Measurements from ENCODE around the gene PRDM10. TPM values are rescaled to one million over a fixed set of nuclear protein-coding genes. Genes with fewer than 3 reads are reported as not detected.
"Not testable (repeated sequence)": the region's sequence is repeated elsewhere in the genome, so short reads cannot be mapped to it uniquely, and the experiment has no call there.

PRDM10 gene
- total RNA-seq, 1 donor from 2014 or later = 14.6 TPM

GRCh38 chr11:129959687-129960086 lies 42.9 kb downstream of the PRDM10 start:
- no peaks in the 10 kb centered on the region for H3K27me3 Mint-ChIP-seq
- DNase-seq = no peak
- H3K4me3 Mint-ChIP-seq = no peak overlapping the region
- no peak overlapping the region for H3K27ac Mint-ChIP-seq
- H3K9me3 Mint-ChIP-seq = no peaks in the 10 kb centered on the region
- intact Hi-C loops (cut with micrococcal nuclease) = loop anchor here (2.0 kb wide), 1 partner anchor 43 kb away; the partner anchor contains the start of gene PRDM10
- H3K36me3 Mint-ChIP-seq (ENCODE audit: low read depth) = peaks cover 26% of the 10 kb centered on the region
- no peak for TF ChIP-seq CTCF (IDR thresholded peaks at IDR 0.05)
- POLR2A ChIA-PET = interaction anchor here (0.6 kb wide), 1 partner anchor 43 kb away, joined by 8 read pairs; the partner anchor contains the start of gene PRDM10
- ATAC-seq (ENCODE audit: low read depth) = no peak
- CTCF ChIA-PET = interaction anchor here (0.8 kb wide), 1 partner anchor 171 kb away, joined by 3 read pairs; no protein-coding TSS in a partner anchor
- H3K4me1 Mint-ChIP-seq = peaks cover 16% of the 10 kb centered on the region

- CTCF ChIA-PET = interaction anchor here (0.7 to 0.8 kb wide), 2 partner anchors 32 to 177 kb away, joined by 3 read pairs; no protein-coding TSS in a partner anchor
- Mint-ChIP-seq H3K27ac (no peak overlapping the region), H3K9me3 (no peaks in the 10 kb centered on the region), H3K36me3 (ENCODE audit: low read depth) (peaks cover 22% of the 10 kb centered on the region), H3K27me3 (no peaks in the 10 kb centered on the region), H3K4me3 (no peak overlapping the region), H3K4me1 (peaks cover 12% of the 10 kb centered on the region)
- no peak for DNase-seq
- intact Hi-C loops (cut with micrococcal nuclease) = no loop called here
- POLR2A ChIA-PET = no interaction called here
- no peak for ATAC-seq (ENCODE audit: low read depth)
- no peak for TF ChIP-seq CTCF (IDR thresholded peaks at IDR 0.05)
Measured at GRCh38 chr11:129955282-129955681, 47.4 kb downstream of the PRDM10 start.

- H3K4me1 Mint-ChIP-seq; DNase-seq; H3K9me3 Mint-ChIP-seq; H3K27ac Mint-ChIP-seq; H3K4me3 Mint-ChIP-seq; ATAC-seq (ENCODE audit: low read depth); H3K27me3 Mint-ChIP-seq; POLR2A ChIA-PET; intact Hi-C loops (cut with micrococcal nuclease): not testable (repeated sequence)
- H3K36me3 Mint-ChIP-seq (ENCODE audit: low read depth) = peaks cover 21% of the 10 kb centered on the region
- CTCF ChIA-PET = interaction anchor here (0.7 kb wide), 1 partner anchor 31 kb away, joined by 3 read pairs; no protein-coding TSS in a partner anchor
Measured at GRCh38 chr11:129954703-129955102, 47.9 kb downstream of the PRDM10 start.

GRCh38 chr11:129951866-129952262 lies 50.8 kb downstream of the PRDM10 start:
- Mint-ChIP-seq H3K27me3 (no peaks in the 10 kb centered on the region), H3K27ac (no peak overlapping the region), H3K4me3 (no peak overlapping the region), H3K36me3 (ENCODE audit: low read depth) (peaks cover 22% of the 10 kb centered on the region), H3K4me1 (peaks cover 13% of the 10 kb centered on the region), H3K9me3 (no peaks in the 10 kb centered on the region)
- POLR2A ChIA-PET = no interaction called here
- intact Hi-C loops (cut with micrococcal nuclease) = no loop called here
- ATAC-seq (ENCODE audit: low read depth) (no peak), DNase-seq (no peak)
- CTCF ChIA-PET = no interaction called here
- no peak for TF ChIP-seq CTCF (IDR thresholded peaks at IDR 0.05)

- Mint-ChIP-seq H3K36me3 (ENCODE audit: low read depth) (peaks cover 27% of the 10 kb centered on the region), H3K4me3 (no peak overlapping the region), H3K9me3 (no peaks in the 10 kb centered on the region), H3K27me3 (no peaks in the 10 kb centered on the region), H3K27ac (no peak overlapping the region), H3K4me1 (peaks cover 13% of the 10 kb centered on the region)
- TF ChIP-seq CTCF (IDR thresholded peaks at IDR 0.05) = no peak
- no peak for ATAC-seq (ENCODE audit: low read depth)
- POLR2A ChIA-PET = no interaction called here
- CTCF ChIA-PET = interaction anchor here (0.9 kb wide), 1 partner anchor 179 kb away, joined by 3 read pairs; no protein-coding TSS in a partner anchor
- no peak for DNase-seq
- intact Hi-C loops (cut with micrococcal nuclease) = no loop called here
Measured at GRCh38 chr11:129951201-129951865, 51.3 kb downstream of the PRDM10 start.

Data from activated B cell treated with CpG ODN at 0.5 μM for 24 hours (primary cell).